GM19467 (cell line): ENCODE data around the gene SLCO2B1.

Source experiments
- ATAC-seq: cut with Tn5 transposase; IDR thresholded peaks from one replicate; pipeline ENCODE4 v1.9.1; 2021; ENCODE audit warnings: mild to moderate bottlenecking, moderate library complexity; ENCODE audit not compliant: unreplicated experiment

SLCO2B1 gene

GRCh38 chr11:75214411-75214821, 63.5 kb downstream of the SLCO2B1 start:
- no peak for ATAC-seq

- no peak for ATAC-seq
Measured at GRCh38 chr11:75214843-75215242, 63.9 kb downstream of the SLCO2B1 start.

- no peak for ATAC-seq
Measured at GRCh38 chr11:75219869-75220268, 69.0 kb downstream of the SLCO2B1 start.

GRCh38 chr11:75223954-75224643, 73.2 kb downstream of the SLCO2B1 start:
- no peak for ATAC-seq

- ATAC-seq = no peak
Measured at GRCh38 chr11:75225794-75226193, 74.9 kb downstream of the SLCO2B1 start.

GRCh38 chr11:75229466-75229865, 78.6 kb downstream of the SLCO2B1 start:
- no peak for ATAC-seq

GRCh38 chr11:75230621-75231020, 79.7 kb downstream of the SLCO2B1 start:
- ATAC-seq = no peak

- no peak for ATAC-seq
Measured at GRCh38 chr11:75233754-75234172, 82.9 kb downstream of the SLCO2B1 start.

GRCh38 chr11:75236062-75236461, 85.2 kb downstream of the SLCO2B1 start:
- ATAC-seq = no peak

GRCh38 chr11:75237050-75237449, 86.1 kb downstream of the SLCO2B1 start:
- no peak for ATAC-seq

- no peak for ATAC-seq
Measured at GRCh38 chr11:75238595-75239440, 87.9 kb downstream of the SLCO2B1 start.

GRCh38 chr11:75239531-75240290, 88.8 kb downstream of the SLCO2B1 start:
- ATAC-seq = no peak

GRCh38 chr11:75240311-75241035, 89.6 kb downstream of the SLCO2B1 start, which contains the start of gene TPBGL:
TSS of gene TPBGL (plus strand) at chr11:75240774. CDS start at chr11:75241050, 276 bp downstream.
- ATAC-seq = no peak

- peak; percentile 91 for ATAC-seq
Measured at GRCh38 chr11:75241036-75241905, 90.4 kb downstream of the SLCO2B1 start.

GRCh38 chr11:75241906-75242644, 91.2 kb downstream of the SLCO2B1 start:
- no peak for ATAC-seq

- ATAC-seq = no peak
Measured at GRCh38 chr11:75242722-75243600, 92.1 kb downstream of the SLCO2B1 start.

- no peak for ATAC-seq
Measured at GRCh38 chr11:75244052-75244814, 93.3 kb downstream of the SLCO2B1 start.
